GM12878 (cell line): ENCODE measurements around the gene PRKX.

Experiments
- TF ChIP-seq, protein P1 (sequence below): fragments of 450-650 bp; IDR thresholded peaks from 2 replicates; pipeline ENCODE4 v1.6.1; 2017; ENCODE audit warnings: antibody characterized with exemption, mild to moderate bottlenecking, moderate library complexity
- TF ChIP-seq, protein P2 (sequence below), 3 experiments: IDR thresholded peaks in 2 of 3; conservative IDR thresholded peaks in 1 of 3; 2 replicates each; pipeline ENCODE4 v1.5.1; 2011; ENCODE audit warnings: low read depth in 3 of 3, low read length in 3 of 3, mild to moderate bottlenecking in 3 of 3, control low read depth in 2 of 3, moderate library complexity in 2 of 3, inconsistent platforms in 1 of 3, mixed read lengths in 1 of 3; ENCODE audit not compliant: control insufficient read depth in 2 of 3, insufficient read depth in 1 of 3; ENCODE audit errors: extremely low read depth in 1 of 3
- TF ChIP-seq, protein P3 (sequence below): IDR thresholded peaks from 2 replicates; pipeline ENCODE4 v1.6.1; 2011; ENCODE audit warnings: low read depth, mild to moderate bottlenecking, low read length, moderate library complexity, borderline replicate concordance; ENCODE audit errors: extremely low read depth

DNA sequence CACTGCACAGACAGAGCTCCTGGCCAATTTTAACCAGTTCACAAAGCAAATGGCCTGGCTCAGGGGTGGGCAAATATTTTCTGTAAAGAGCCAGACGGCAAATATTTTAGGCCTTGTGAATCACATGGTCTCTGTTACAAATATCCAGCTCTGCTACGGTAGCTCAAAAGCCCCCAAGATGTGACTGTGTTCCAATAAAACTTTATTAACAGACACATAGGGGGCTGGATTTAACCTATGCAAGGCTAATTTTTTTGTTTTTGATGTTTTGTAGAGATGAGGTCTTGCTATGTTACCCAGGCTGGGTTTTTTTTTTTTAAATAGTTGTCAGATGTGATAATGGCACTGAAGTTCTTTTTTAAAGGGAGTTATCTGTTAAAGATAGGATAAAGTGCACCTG lies 65.4 kb downstream of the PRKX start:
- TF ChIP-seq, protein P1, sequence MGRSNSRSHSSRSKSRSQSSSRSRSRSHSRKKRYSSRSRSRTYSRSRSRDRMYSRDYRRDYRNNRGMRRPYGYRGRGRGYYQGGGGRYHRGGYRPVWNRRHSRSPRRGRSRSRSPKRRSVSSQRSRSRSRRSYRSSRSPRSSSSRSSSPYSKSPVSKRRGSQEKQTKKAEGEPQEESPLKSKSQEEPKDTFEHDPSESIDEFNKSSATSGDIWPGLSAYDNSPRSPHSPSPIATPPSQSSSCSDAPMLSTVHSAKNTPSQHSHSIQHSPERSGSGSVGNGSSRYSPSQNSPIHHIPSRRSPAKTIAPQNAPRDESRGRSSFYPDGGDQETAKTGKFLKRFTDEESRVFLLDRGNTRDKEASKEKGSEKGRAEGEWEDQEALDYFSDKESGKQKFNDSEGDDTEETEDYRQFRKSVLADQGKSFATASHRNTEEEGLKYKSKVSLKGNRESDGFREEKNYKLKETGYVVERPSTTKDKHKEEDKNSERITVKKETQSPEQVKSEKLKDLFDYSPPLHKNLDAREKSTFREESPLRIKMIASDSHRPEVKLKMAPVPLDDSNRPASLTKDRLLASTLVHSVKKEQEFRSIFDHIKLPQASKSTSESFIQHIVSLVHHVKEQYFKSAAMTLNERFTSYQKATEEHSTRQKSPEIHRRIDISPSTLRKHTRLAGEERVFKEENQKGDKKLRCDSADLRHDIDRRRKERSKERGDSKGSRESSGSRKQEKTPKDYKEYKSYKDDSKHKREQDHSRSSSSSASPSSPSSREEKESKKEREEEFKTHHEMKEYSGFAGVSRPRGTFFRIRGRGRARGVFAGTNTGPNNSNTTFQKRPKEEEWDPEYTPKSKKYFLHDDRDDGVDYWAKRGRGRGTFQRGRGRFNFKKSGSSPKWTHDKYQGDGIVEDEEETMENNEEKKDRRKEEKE, result no peak
- TF ChIP-seq, protein P2, sequence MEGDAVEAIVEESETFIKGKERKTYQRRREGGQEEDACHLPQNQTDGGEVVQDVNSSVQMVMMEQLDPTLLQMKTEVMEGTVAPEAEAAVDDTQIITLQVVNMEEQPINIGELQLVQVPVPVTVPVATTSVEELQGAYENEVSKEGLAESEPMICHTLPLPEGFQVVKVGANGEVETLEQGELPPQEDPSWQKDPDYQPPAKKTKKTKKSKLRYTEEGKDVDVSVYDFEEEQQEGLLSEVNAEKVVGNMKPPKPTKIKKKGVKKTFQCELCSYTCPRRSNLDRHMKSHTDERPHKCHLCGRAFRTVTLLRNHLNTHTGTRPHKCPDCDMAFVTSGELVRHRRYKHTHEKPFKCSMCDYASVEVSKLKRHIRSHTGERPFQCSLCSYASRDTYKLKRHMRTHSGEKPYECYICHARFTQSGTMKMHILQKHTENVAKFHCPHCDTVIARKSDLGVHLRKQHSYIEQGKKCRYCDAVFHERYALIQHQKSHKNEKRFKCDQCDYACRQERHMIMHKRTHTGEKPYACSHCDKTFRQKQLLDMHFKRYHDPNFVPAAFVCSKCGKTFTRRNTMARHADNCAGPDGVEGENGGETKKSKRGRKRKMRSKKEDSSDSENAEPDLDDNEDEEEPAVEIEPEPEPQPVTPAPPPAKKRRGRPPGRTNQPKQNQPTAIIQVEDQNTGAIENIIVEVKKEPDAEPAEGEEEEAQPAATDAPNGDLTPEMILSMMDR (IDR thresholded peaks at IDR 0.05 in 2 of 3, conservative IDR thresholded peaks at IDR 0.05 in 1 of 3; ENCODE audit: control insufficient read depth in 2 of 3, extremely low read depth in 1 of 3, insufficient read depth in 1 of 3, low read depth in 3 of 3, low read length in 3 of 3), result no peak
- TF ChIP-seq, protein P3, sequence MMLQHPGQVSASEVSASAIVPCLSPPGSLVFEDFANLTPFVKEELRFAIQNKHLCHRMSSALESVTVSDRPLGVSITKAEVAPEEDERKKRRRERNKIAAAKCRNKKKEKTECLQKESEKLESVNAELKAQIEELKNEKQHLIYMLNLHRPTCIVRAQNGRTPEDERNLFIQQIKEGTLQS, result no peak
